ENCODE data around the gene CA10. TPM values are rescaled to one million over a fixed set of nuclear protein-coding genes. Genes with fewer than 3 reads are reported as not detected.

The CA10 gene
- total and polyA plus RNA-seq, 2 donors (not counting 1 experiment from before 2014, with no cell fraction given) = not detected

- Histone ChIP-seq H3K9me3 (ENCODE audit: control insufficient read depth, insufficient read depth, low read depth, low read length) (no peaks in the 10 kb centered on the region), H3K27me3 (ENCODE audit: control insufficient read depth, insufficient read depth, low read length) (no peaks in the 10 kb centered on the region), H3K4me1 (ENCODE audit: control insufficient read depth, extremely low read depth, insufficient read depth, low read length) (no peaks in the 10 kb centered on the region), H2AFZ (ENCODE audit: low read length) (no peak overlapping the region), H3K4me2 (ENCODE audit: extremely low read depth, insufficient read depth, low read length) (no peak overlapping the region), H3K79me2 (ENCODE audit: control insufficient read depth, insufficient read depth, low read length) (no peaks in the 10 kb centered on the region), H4K20me1 (ENCODE audit: control insufficient read depth, extremely low read depth, insufficient read depth, low read length) (no peaks in the 10 kb centered on the region), H3K9ac (ENCODE audit: insufficient read depth, low read length) (no peak overlapping the region), H3K27ac (ENCODE audit: insufficient read depth, low read length) (no peak overlapping the region), H3K36me3 (ENCODE audit: control insufficient read depth, insufficient read depth, low read length) (no peaks in the 10 kb centered on the region), H3K4me3 (replicated peaks in 1 of 4; ENCODE audit: control extremely low read depth in 1 of 4, insufficient read depth in 1 of 4, low read depth in 3 of 4, low read length in 4 of 4) (no peak overlapping the region)
- no peak for DNase-seq (ENCODE audit: low read depth in 2 of 2)
- TF ChIP-seq EZH2 (IDR thresholded peaks at IDR 0.05; ENCODE audit: low read length, missing control alignments) (no peak), CTCF (conservative IDR thresholded peaks at IDR 0.05 in 1 of 2, IDR thresholded peaks at IDR 0.05 in 1 of 2; ENCODE audit: low read depth in 1 of 2, low read length in 2 of 2) (no peak)
These were observed 476.4 kb downstream of the CA10 start for GRCh38 chr17:51682115-51682514.

GRCh38 chr17:51677875-51678274 lies 480.6 kb downstream of the CA10 start:
- H3K4me2 ChIP-seq (ENCODE audit: extremely low read depth, insufficient read depth, low read length) = no peak overlapping the region
- H4K20me1 ChIP-seq (ENCODE audit: control insufficient read depth, extremely low read depth, insufficient read depth, low read length) = no peaks in the 10 kb centered on the region
- no peaks in the 10 kb centered on the region for H3K27me3 ChIP-seq (ENCODE audit: control insufficient read depth, insufficient read depth, low read length)
- H3K9me3 ChIP-seq (ENCODE audit: control insufficient read depth, insufficient read depth, low read depth, low read length) = no peaks in the 10 kb centered on the region
- TF ChIP-seq CTCF (conservative IDR thresholded peaks at IDR 0.05 in 1 of 2, IDR thresholded peaks at IDR 0.05 in 1 of 2; ENCODE audit: low read depth in 1 of 2, low read length in 2 of 2) (no peak), EZH2 (IDR thresholded peaks at IDR 0.05; ENCODE audit: low read length, missing control alignments) (no peak)
- no peak overlapping the region for H3K27ac ChIP-seq (ENCODE audit: insufficient read depth, low read length)
- H3K36me3 ChIP-seq (ENCODE audit: control insufficient read depth, insufficient read depth, low read length) = no peaks in the 10 kb centered on the region
- no peak for DNase-seq (ENCODE audit: low read depth in 2 of 2)
- H3K79me2 ChIP-seq (ENCODE audit: control insufficient read depth, insufficient read depth, low read length) = no peaks in the 10 kb centered on the region
- H2AFZ ChIP-seq (ENCODE audit: low read length) = no peak overlapping the region
- no peak overlapping the region for H3K4me3 ChIP-seq (replicated peaks in 1 of 4; ENCODE audit: control extremely low read depth in 1 of 4, insufficient read depth in 1 of 4, low read depth in 3 of 4, low read length in 4 of 4)
- H3K4me1 ChIP-seq (ENCODE audit: control insufficient read depth, extremely low read depth, insufficient read depth, low read length) = no peaks in the 10 kb centered on the region
- H3K9ac ChIP-seq (ENCODE audit: insufficient read depth, low read length) = no peak overlapping the region

GRCh38 chr17:51676691-51677487 lies 481.6 kb downstream of the CA10 start:
- no peaks in the 10 kb centered on the region for H4K20me1 ChIP-seq (ENCODE audit: control insufficient read depth, extremely low read depth, insufficient read depth, low read length)
- no peak overlapping the region for H3K27ac ChIP-seq (ENCODE audit: insufficient read depth, low read length)
- no peaks in the 10 kb centered on the region for H3K27me3 ChIP-seq (ENCODE audit: control insufficient read depth, insufficient read depth, low read length)
- no peaks in the 10 kb centered on the region for H3K9me3 ChIP-seq (ENCODE audit: control insufficient read depth, insufficient read depth, low read depth, low read length)
- no peak for DNase-seq (ENCODE audit: low read depth in 2 of 2)
- H3K36me3 ChIP-seq (ENCODE audit: control insufficient read depth, insufficient read depth, low read length) = no peaks in the 10 kb centered on the region
- TF ChIP-seq EZH2 (IDR thresholded peaks at IDR 0.05; ENCODE audit: low read length, missing control alignments) = no peak
- no peak for TF ChIP-seq CTCF (conservative IDR thresholded peaks at IDR 0.05 in 1 of 2, IDR thresholded peaks at IDR 0.05 in 1 of 2; ENCODE audit: low read depth in 1 of 2, low read length in 2 of 2)
- no peaks in the 10 kb centered on the region for H3K4me1 ChIP-seq (ENCODE audit: control insufficient read depth, extremely low read depth, insufficient read depth, low read length)
- H3K4me3 ChIP-seq (replicated peaks in 1 of 4; ENCODE audit: control extremely low read depth in 1 of 4, insufficient read depth in 1 of 4, low read depth in 3 of 4, low read length in 4 of 4) = no peak overlapping the region
- no peaks in the 10 kb centered on the region for H3K79me2 ChIP-seq (ENCODE audit: control insufficient read depth, insufficient read depth, low read length)
- no peak overlapping the region for H3K4me2 ChIP-seq (ENCODE audit: extremely low read depth, insufficient read depth, low read length)
- no peak overlapping the region for H2AFZ ChIP-seq (ENCODE audit: low read length)
- no peak overlapping the region for H3K9ac ChIP-seq (ENCODE audit: insufficient read depth, low read length)
